Small intestine (tissue), 7 donors: ENCODE measurements around the gene WDR82. TPM values are rescaled to one million over a fixed set of nuclear protein-coding genes. Genes with fewer than 3 reads are reported as not detected.
"Not testable (repeated sequence)": the region's sequence is repeated elsewhere in the genome, so short reads cannot be mapped to it uniquely, and the experiment has no call there.

Source experiments
- DNase-seq, 2 donors: peaks; one replicate each; pipeline versions ENCODE4 v3.0.0 to v3.0.0-alpha.2; 2013
- FAIRE-seq: peaks from 2 replicates; lab custom pipeline; 2012; peaks lifted over from hg19 to GRCh38; lab: Jason Lieb, UNC
- H3K27ac ChIP-seq, 3 donors: one replicate each; pipeline ENCODE4 v1.5.1; 2013; ENCODE audit warnings: low read length in 2 of 3, mild to moderate bottlenecking in 2 of 3, control low read depth in 1 of 3, inconsistent platforms in 1 of 3, low read depth in 1 of 3, moderate library complexity in 1 of 3
- H3K27me3 ChIP-seq, 3 donors: one replicate each; pipeline ENCODE4 v1.6.1; 2013; ENCODE audit warnings: low read length in 3 of 3, inconsistent platforms in 1 of 3; ENCODE audit not compliant: control insufficient read depth in 3 of 3, insufficient read depth in 3 of 3
- H3K36me3 ChIP-seq, 3 donors: one replicate each; pipeline ENCODE4 v1.6.1; 2013; ENCODE audit warnings: low read length in 3 of 3, inconsistent platforms in 1 of 3, low read depth in 1 of 3, mild to moderate bottlenecking in 1 of 3, moderate library complexity in 1 of 3; ENCODE audit not compliant: control insufficient read depth in 3 of 3, insufficient read depth in 2 of 3
- H3K4me1 ChIP-seq, 3 donors: one replicate each; pipeline ENCODE4 v1.6.1; 2013; ENCODE audit warnings: low read length in 2 of 3, inconsistent platforms in 1 of 3, low read depth in 1 of 3, mild to moderate bottlenecking in 1 of 3, moderate library complexity in 1 of 3; ENCODE audit not compliant: control insufficient read depth in 3 of 3, insufficient read depth in 2 of 3
- H3K4me3 ChIP-seq, 3 donors: one replicate each; pipeline ENCODE4 v1.5.1; 2013; ENCODE audit warnings: low read length in 3 of 3, control low read depth in 1 of 3, inconsistent platforms in 1 of 3, low read depth in 1 of 3, mild to moderate bottlenecking in 1 of 3, moderate library complexity in 1 of 3
- H3K9me3 ChIP-seq, 2 donors: one replicate each; pipeline ENCODE4 v1.6.1; 2013; ENCODE audit warnings: low read depth in 1 of 2, low read length in 1 of 2; ENCODE audit not compliant: control insufficient read depth in 2 of 2, insufficient read depth in 1 of 2
- WGBS, 3 donors: extraction: QIAGEN DNeasy Blood & Tissue Kit; methylation state at CpG; one replicate each; pipeline ENCODE4 v1.1.7; 2013; 5-methylcytosine and 5-hydroxymethylcytosine counted together
- polyA plus RNA-seq, 4 donors: library from polyadenylated mRNA; stranded (reverse) in 3 of 4; unstranded in 1 of 4; fragments of 200-250 nt in 3 of 4; fragments of 120-200 nt in 1 of 4; gene quantifications; one replicate each; pipeline versions ENCODE4 v1.2.1 to v1.2.3, GENCODE V29; 2013
- donor health status: healthy with polysubstance abuse.
- donor health status: control.
- donor health status: control.
- donor health status: Bipolar disorder and iron deficiency.
- donor health status: healthy.

The WDR82 gene
- polyA plus RNA-seq, 4 donors: 25.9 to 64.3 (median 36.1) TPM

- Histone ChIP-seq H3K4me1 (peaks cover 2 to 41% (median 20%) of the 10 kb centered on the region in 3 donors), H3K27me3 (no peaks in the 10 kb centered on the region)
Observed at GRCh38 chr3:52277972-52278509, 408 bp downstream of the WDR82 start.

GRCh38 chr3:52277071-52277964 lies 1.1 kb downstream of the WDR82 start:
- peak overlapping the region; percentile 83 to 96 (median 88) for H3K4me3 ChIP-seq
- H3K4me1 ChIP-seq: peaks cover 3 to 34% (median 23%) of the 10 kb centered on the region in 3 donors
- no peaks in the 10 kb centered on the region for H3K27me3 ChIP-seq
- peak overlapping the region; percentile 95 to 99 (median 97) for H3K27ac ChIP-seq
- peak; percentile 70 to 77 for DNase-seq
- peaks cover 0 to 29% (median 2%) of the 10 kb centered on the region in 3 donors for H3K36me3 ChIP-seq
- H3K9me3 ChIP-seq: no peaks in the 10 kb centered on the region
- no peak for FAIRE-seq
- WGBS, 3 donors: 0 to 1% (median 1%) methylated on average over 28 of the region's 28 CpGs

More at GRCh38 chr3:52277972-52278509, 408 bp downstream of the WDR82 start:
- Histone ChIP-seq H3K9me3 (no peaks in the 10 kb centered on the region), H3K4me3 (peak overlapping the region; percentile 83 to 96 (median 88)), H3K27ac (peak overlapping the region; percentile 95 to 99 (median 97)), H3K36me3 (peaks cover 0 to 26% (median 2%) of the 10 kb centered on the region in 3 donors)
- FAIRE-seq (no peak), DNase-seq (peak in 1 of 2 donors; percentile 60)
- 0 to 1% (median 0%) methylated on average over 47 to 54 of the region's 54 CpGs for WGBS, 3 donors

DNA sequence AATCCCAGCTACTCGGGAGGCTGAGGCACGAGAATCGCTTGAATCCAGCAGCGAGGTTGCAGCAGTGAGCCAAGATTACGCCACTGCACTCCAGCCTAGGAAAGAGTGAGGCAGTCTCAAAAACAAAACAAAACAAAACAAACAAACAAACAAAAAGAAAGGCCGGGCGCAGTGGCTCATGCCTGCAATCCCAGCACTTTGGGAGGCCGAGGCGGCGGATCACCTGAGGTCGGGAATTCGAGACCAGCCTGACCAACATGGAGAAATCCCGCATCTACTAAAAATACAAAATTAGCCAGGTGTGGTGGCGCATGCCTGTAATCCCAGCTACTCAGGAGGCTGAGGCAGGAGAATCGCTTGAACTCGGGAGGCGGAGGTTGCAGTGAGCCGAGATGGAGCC lies 3.7 kb downstream of the WDR82 start:
- not testable (repeated sequence) for DNase-seq, H3K9me3 ChIP-seq, H3K4me3 ChIP-seq, FAIRE-seq, H3K27me3 ChIP-seq
- peaks cover 3 to 28% (median 19%) of the 10 kb centered on the region in 3 donors for H3K4me1 ChIP-seq
- H3K27ac ChIP-seq: peak overlapping the region in 1 of 3 donors; percentile 26
- WGBS, 3 donors: 85 to 92% (median 90%) methylated on average over 18 of the region's 18 CpGs
- H3K36me3 ChIP-seq: peaks cover 0 to 37% (median 6%) of the 10 kb centered on the region in 3 donors

DNA sequence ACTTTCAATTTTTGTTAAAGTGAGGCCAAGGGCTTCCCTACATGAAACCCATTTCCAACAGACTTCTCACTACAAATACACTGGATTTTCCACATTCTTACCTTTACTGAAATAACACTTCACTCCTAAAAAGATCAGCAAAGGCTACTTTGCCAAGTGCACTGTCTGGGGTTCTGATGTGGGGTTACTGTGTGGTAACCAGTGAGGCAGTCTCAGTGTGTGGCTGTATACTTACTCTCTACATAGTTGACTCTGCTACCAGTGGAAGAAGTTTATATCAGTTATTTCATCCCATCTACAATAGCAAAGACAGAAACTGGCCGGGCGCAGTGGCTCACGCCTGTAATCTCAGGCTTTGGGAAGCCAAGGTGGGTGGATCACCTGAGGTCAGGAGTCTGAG lies 5.6 kb downstream of the WDR82 start:
- FAIRE-seq (no peak), DNase-seq (no peak)
- WGBS, 3 donors: 53 to 75% (median 61%) methylated on average over 3 of the region's 3 CpGs
- Histone ChIP-seq H3K9me3 (no peaks in the 10 kb centered on the region), H3K27me3 (no peaks in the 10 kb centered on the region), H3K4me1 (peaks cover 3 to 21% (median 10%) of the 10 kb centered on the region in 3 donors), H3K36me3 (peaks cover 3 to 50% (median 6%) of the 10 kb centered on the region in 3 donors), H3K4me3 (no peak overlapping the region), H3K27ac (peak overlapping the region in 1 of 3 donors; percentile 27)

- Histone ChIP-seq H3K36me3 (peaks cover 3 to 49% (median 6%) of the 10 kb centered on the region in 3 donors), H3K4me1 (peaks cover 3 to 21% (median 10%) of the 10 kb centered on the region in 3 donors), H3K27ac (peak overlapping the region in 1 of 3 donors; percentile 28)
- 63 to 78% (median 66%) methylated on average over 9 of the region's 9 CpGs for WGBS, 3 donors
- FAIRE-seq, DNase-seq, H3K27me3 ChIP-seq, H3K4me3 ChIP-seq, H3K9me3 ChIP-seq: not testable (repeated sequence)
Observed at GRCh38 chr3:52272172-52272571, 6.3 kb downstream of the WDR82 start.

DNA sequence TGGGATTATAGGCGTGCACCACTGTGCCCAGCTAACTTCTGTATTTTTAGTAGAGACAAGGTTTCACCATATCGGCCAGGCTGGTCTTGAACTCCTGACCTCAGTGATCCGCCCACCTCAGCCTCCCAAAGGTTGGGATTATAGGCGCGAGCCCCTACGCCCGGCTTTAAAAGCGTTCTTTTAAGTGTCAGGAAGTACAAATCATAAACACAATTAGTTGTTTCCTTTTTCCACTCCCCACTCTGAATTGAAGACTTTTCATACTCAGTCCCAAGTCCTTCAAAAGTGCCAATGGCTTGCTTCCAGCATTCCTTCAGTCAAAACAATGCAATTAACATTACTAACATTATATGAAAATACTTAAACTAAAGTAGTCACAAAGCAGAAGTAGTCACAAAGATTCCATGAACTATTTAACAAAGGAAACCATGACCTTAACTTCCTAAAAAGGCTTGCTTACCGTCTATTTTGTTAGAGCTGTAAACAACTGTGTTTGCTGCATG lies 8.1 kb downstream of the WDR82 start:
- FAIRE-seq: no peak
- H3K4me1 ChIP-seq: peaks cover 3 to 21% (median 10%) of the 10 kb centered on the region in 3 donors
- peak overlapping the region in 2 of 3 donors; percentile 56 to 70 for H3K27ac ChIP-seq

GRCh38 chr3:52269776-52270175 lies 8.7 kb downstream of the WDR82 start:
- 42 to 66% (median 54%) methylated on average over 3 of the region's 3 CpGs for WGBS, 3 donors
- H3K4me1 ChIP-seq: peaks cover 3 to 21% (median 10%) of the 10 kb centered on the region in 3 donors

More for the DNA sequence above, 8.1 kb downstream of the WDR82 start:
- Histone ChIP-seq H3K4me3 (no peak overlapping the region), H3K27me3 (no peaks in the 10 kb centered on the region), H3K9me3 (no peaks in the 10 kb centered on the region), H3K36me3 (peaks cover 6 to 52% (median 11%) of the 10 kb centered on the region in 3 donors)
- DNase-seq: no peak
- WGBS, 3 donors: 14 to 38% (median 23%) methylated on average over 9 of the region's 9 CpGs

GRCh38 chr3:52268036-52268435 lies 10.4 kb downstream of the WDR82 start:
- H3K27ac ChIP-seq: no peak overlapping the region
- DNase-seq: no peak
- H3K27me3 ChIP-seq: no peaks in the 10 kb centered on the region
- peaks cover 3 to 10% (median 4%) of the 10 kb centered on the region in 3 donors for H3K4me1 ChIP-seq
- WGBS, 3 donors: 82 to 93% (median 93%) methylated on average over 7 of the region's 7 CpGs
- no peak for FAIRE-seq
- H3K36me3 ChIP-seq: peaks cover 12 to 45% (median 19%) of the 10 kb centered on the region in 3 donors
- H3K9me3 ChIP-seq: no peaks in the 10 kb centered on the region
- no peak overlapping the region for H3K4me3 ChIP-seq

More at GRCh38 chr3:52269776-52270175, 8.7 kb downstream of the WDR82 start:
- FAIRE-seq (no peak), DNase-seq (no peak)
- H3K4me3 ChIP-seq: no peak overlapping the region
- H3K36me3 ChIP-seq: peaks cover 6 to 51% (median 12%) of the 10 kb centered on the region in 3 donors
- H3K27ac ChIP-seq: peak overlapping the region in 2 of 3 donors; percentile 56 to 70
- H3K9me3 ChIP-seq: no peaks in the 10 kb centered on the region
- H3K27me3 ChIP-seq: no peaks in the 10 kb centered on the region
